ENCODE results near the gene CNST.

Gene CNST

DNA sequence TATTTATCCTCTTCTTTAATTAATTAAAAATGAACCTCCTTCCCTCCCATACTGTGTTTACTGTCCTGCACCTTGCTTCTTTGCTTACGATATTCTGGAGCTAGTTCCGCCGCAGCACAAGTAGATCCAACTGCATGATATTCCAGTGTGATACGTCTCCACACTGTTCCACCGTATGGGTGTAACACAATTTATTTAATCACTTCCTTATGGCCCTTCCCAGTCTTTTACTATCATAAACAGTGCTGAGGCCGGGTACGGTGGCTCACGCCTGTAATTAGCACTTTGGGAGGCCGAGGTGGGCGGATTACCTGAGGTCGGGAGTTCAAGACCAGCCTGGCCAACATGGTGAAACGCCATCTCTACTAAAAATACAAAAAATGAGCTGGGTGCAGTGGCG, 25.7 kb downstream of the CNST start:
- TF ChIP-seq TEAD4 (IDR thresholded peaks at IDR 0.05) = no peak
- no peak for TF ChIP-seq RAD21 (IDR thresholded peaks at IDR 0.05; ENCODE audit: low read depth)
- TF ChIP-seq YY1 (IDR thresholded peaks at IDR 0.05; ENCODE audit: low read depth) = no peak
- no peak for TF ChIP-seq EP300 (IDR thresholded peaks at IDR 0.05; ENCODE audit: borderline replicate concordance)
- TF ChIP-seq ZBTB7A (IDR thresholded peaks at IDR 0.05; ENCODE audit: low read depth) = no peak
- TF ChIP-seq, protein P1, sequence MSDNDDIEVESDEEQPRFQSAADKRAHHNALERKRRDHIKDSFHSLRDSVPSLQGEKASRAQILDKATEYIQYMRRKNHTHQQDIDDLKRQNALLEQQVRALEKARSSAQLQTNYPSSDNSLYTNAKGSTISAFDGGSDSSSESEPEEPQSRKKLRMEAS (IDR thresholded peaks at IDR 0.05) = no peak
- no peak for TF ChIP-seq NFIC (IDR thresholded peaks at IDR 0.05)
- TF ChIP-seq TCF12 (IDR thresholded peaks at IDR 0.05; ENCODE audit: low read depth) = no peak

DNA sequence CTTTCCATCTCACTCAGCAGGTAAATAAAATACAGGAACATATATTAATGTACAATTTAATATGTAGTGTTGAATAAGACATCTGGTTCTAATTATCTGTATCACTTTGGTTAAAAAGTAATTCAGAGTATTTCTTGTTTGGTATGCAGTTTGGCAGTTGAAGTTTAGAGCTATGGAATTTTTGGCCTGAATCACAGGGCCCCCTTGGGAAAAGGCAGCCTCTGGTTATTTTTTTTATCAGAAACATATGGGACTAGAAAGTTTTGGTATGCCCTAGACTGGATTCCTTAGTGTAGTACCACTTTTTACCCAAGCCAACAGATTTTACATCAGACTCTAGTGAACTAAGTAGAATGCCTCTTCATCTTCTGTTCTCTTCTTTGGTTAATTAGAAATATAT, 26.4 kb downstream of the CNST start:
- no peak for TF ChIP-seq CEBPB (IDR thresholded peaks at IDR 0.05)
- no peak for TF ChIP-seq TEAD4 (IDR thresholded peaks at IDR 0.05)
- TF ChIP-seq EGR1 (IDR thresholded peaks at IDR 0.05) = no peak
- TF ChIP-seq, protein P1 (IDR thresholded peaks at IDR 0.05) = no peak
- TF ChIP-seq ZBTB7A (IDR thresholded peaks at IDR 0.05; ENCODE audit: low read depth) = no peak
- TF ChIP-seq REST (IDR thresholded peaks at IDR 0.05; ENCODE audit: low read depth) = no peak
- TF ChIP-seq FOXM1 (IDR thresholded peaks at IDR 0.05; ENCODE audit: borderline replicate concordance, low read depth) = no peak
- TF ChIP-seq TAF1 (IDR thresholded peaks at IDR 0.05; ENCODE audit: low read depth) = no peak
- no peak for TF ChIP-seq YY1 (IDR thresholded peaks at IDR 0.05; ENCODE audit: low read depth)
- TF ChIP-seq NFIC (IDR thresholded peaks at IDR 0.05) = no peak
- TF ChIP-seq, protein P2, sequence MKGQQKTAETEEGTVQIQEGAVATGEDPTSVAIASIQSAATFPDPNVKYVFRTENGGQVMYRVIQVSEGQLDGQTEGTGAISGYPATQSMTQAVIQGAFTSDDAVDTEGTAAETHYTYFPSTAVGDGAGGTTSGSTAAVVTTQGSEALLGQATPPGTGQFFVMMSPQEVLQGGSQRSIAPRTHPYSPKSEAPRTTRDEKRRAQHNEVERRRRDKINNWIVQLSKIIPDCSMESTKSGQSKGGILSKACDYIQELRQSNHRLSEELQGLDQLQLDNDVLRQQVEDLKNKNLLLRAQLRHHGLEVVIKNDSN (IDR thresholded peaks at IDR 0.05) = no peak
- TF ChIP-seq CREB1 (IDR thresholded peaks at IDR 0.05; ENCODE audit: low read depth) = no peak
- TF ChIP-seq TCF12 (IDR thresholded peaks at IDR 0.05; ENCODE audit: low read depth) = no peak

GRCh38 chr1:246595146-246595545, 28.9 kb downstream of the CNST start:
- TF ChIP-seq, protein P2 (IDR thresholded peaks at IDR 0.05) = no peak
- TF ChIP-seq REST (IDR thresholded peaks at IDR 0.05; ENCODE audit: low read depth) (no peak), FOXM1 (IDR thresholded peaks at IDR 0.05; ENCODE audit: borderline replicate concordance, low read depth) (no peak), TEAD4 (IDR thresholded peaks at IDR 0.05) (no peak), ZBTB7A (IDR thresholded peaks at IDR 0.05; ENCODE audit: low read depth) (no peak), RAD21 (IDR thresholded peaks at IDR 0.05; ENCODE audit: low read depth) (no peak), TAF1 (IDR thresholded peaks at IDR 0.05; ENCODE audit: low read depth) (no peak), NFIC (IDR thresholded peaks at IDR 0.05) (no peak), CREB1 (IDR thresholded peaks at IDR 0.05; ENCODE audit: low read depth) (no peak), TCF12 (IDR thresholded peaks at IDR 0.05; ENCODE audit: low read depth) (no peak)
- TF ChIP-seq, protein P1 (IDR thresholded peaks at IDR 0.05) = no peak

- TF ChIP-seq CREB1 (IDR thresholded peaks at IDR 0.05; ENCODE audit: low read depth) (no peak), TAF1 (IDR thresholded peaks at IDR 0.05; ENCODE audit: low read depth) (no peak), REST (IDR thresholded peaks at IDR 0.05; ENCODE audit: low read depth) (no peak), FOXM1 (IDR thresholded peaks at IDR 0.05; ENCODE audit: borderline replicate concordance, low read depth) (no peak), YY1 (IDR thresholded peaks at IDR 0.05; ENCODE audit: low read depth) (no peak)
- TF ChIP-seq, protein P1 (IDR thresholded peaks at IDR 0.05) = no peak
These were observed 31.1 kb downstream of the CNST start for GRCh38 chr1:246597340-246597739.
